C4-2B (cell line): ENCODE results near the gene FAM210B.
A peak's percentile ranks its signal among the peaks of the same experiment; 100 is the strongest.
"Not testable (repeated sequence)": the region's sequence is repeated elsewhere in the genome, so short reads cannot be mapped to it uniquely, and the experiment has no call there.

Source experiments
- H3K27ac ChIP-seq: fragments of 450-650 bp; 2 replicates; pipeline ENCODE4 v1.5.1; 2017
- ZFX ChIP-seq: fragments of 450-650 bp; IDR thresholded peaks from 2 replicates; pipeline ENCODE4 v1.6.1; 2017
- TF ChIP-seq, protein P1 (sequence below): fragments of 450-650 bp; conservative IDR thresholded peaks from 2 replicates; pipeline ENCODE4 v1.5.1; 2017; ENCODE audit warnings: mild to moderate bottlenecking

FAM210B gene

DNA sequence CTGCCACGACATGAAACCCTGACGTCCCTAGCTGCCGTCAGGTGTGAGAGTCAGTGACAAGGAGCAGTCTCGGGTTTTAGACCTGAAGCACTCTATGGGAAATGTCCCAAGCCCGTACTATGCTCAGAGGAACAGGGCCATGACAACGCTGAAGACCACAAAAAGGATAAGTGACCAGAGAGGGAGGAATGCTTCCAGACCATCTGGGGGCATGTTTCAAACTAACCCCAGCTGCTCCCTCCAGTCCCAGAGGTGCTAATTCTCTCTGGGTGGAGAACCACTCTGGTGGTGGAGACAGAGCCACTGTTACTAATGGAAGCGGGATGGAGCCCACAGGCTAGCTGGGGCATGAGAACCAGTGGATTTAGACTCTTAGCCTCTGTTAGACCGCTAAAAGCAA is 24.6 kb downstream of the FAM210B start:
- TF ChIP-seq, protein P1, sequence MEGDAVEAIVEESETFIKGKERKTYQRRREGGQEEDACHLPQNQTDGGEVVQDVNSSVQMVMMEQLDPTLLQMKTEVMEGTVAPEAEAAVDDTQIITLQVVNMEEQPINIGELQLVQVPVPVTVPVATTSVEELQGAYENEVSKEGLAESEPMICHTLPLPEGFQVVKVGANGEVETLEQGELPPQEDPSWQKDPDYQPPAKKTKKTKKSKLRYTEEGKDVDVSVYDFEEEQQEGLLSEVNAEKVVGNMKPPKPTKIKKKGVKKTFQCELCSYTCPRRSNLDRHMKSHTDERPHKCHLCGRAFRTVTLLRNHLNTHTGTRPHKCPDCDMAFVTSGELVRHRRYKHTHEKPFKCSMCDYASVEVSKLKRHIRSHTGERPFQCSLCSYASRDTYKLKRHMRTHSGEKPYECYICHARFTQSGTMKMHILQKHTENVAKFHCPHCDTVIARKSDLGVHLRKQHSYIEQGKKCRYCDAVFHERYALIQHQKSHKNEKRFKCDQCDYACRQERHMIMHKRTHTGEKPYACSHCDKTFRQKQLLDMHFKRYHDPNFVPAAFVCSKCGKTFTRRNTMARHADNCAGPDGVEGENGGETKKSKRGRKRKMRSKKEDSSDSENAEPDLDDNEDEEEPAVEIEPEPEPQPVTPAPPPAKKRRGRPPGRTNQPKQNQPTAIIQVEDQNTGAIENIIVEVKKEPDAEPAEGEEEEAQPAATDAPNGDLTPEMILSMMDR = no peak
- TF ChIP-seq ZFX = no peak
- H3K27ac ChIP-seq = no peak overlapping the region

DNA sequence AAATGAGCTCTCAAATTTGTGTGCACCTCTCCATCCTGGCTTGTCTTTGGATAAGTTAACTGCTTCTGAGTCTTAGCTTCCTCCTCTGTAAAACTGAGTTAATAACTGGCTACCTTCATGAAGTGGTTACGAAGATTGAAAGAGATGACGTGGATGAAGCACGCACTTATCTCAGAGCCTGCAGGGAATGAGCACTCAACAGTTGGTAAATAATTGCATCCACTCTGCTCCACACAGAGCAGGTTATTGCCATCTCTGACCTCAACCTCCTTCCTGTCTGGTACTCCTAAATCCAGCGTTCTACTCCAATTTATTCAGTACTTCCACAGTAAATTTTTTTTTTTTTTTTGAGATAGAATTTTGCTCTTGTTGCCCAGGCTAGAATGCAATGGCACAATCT is 26.4 kb downstream of the FAM210B start:
- TF ChIP-seq, protein P1 = no peak
- no peak for TF ChIP-seq ZFX
- no peak overlapping the region for H3K27ac ChIP-seq

DNA sequence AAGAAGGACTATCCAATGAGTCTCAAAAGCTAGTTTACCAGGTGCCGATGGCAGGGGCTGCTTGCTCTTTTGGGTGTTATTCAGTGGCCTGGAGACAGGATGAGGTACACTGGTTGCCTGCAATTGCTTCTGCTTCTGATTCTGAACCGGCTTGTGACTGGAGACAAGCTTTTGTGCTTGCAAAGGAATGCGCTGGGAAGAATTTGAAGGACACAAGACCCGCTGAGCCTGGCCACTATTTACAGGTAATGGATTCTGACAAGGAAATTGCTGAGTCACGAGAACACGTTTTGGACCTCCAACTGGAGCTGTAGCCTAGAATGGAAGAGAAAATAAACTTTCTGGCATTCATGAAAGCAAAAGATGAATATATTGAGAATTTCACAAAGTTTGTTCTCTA is 27.4 kb downstream of the FAM210B start:
- TF ChIP-seq, protein P1 = no peak
- TF ChIP-seq ZFX = no peak
- no peak overlapping the region for H3K27ac ChIP-seq

DNA sequence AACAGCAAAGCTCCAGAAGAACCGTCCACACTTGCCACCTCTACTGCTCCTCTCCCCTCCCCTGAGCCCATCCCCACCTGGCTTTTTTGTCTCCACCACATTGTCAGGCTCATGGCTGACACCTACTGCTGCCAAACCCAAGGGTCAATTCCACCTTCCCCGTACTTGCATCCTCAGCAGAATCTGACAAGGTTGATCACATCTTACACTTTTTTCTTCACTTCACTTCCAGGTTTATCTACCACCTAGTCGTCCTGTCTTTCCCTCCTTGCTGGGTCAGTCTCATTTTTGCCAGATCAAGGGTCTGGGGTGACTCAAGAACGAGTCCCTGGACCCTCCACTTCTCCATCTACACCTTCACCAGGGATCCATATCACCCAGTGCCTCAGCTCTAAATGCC is 30.1 kb downstream of the FAM210B start:
- TF ChIP-seq ZFX = no peak
- TF ChIP-seq, protein P1 = no peak
- no peak overlapping the region for H3K27ac ChIP-seq

DNA sequence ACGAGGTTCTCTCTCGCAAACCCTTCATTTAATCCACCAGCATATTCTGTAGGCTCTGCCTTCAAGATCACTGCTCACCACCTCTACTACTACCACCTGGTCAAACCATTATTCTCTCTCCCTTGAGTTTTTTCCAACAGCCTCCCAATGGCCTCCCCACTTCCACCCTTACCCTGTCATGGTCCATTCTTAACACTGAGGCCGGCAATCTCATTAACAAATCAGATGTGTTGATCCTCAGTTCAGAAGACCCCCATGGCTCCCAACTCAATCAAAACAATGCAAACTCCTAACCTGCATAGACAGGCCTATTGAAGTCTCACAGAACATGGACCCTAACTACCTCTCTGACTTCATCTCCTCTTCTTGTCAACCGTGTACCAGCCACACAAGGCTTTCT is 31.0 kb downstream of the FAM210B start:
- TF ChIP-seq, protein P1 = no peak
- TF ChIP-seq ZFX = no peak
- H3K27ac ChIP-seq = no peak overlapping the region

DNA sequence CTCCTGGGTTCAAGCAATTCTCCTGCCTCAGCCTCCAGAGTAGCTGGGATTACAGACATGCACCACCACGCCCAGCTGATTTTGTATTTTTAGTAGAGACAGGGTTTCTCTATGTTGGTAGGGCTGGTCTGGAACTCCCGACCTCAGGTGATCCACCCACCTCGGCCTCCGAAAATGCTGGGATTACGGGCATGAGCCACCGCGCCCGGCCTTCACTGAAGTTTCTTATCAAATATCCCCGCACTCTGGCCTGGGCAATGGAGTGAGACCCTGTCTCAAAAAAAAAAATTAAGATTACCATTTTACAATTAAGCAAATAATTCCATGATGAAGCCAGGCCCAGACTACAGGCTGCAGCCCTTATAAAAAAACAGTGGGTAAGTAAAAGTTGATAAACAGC is 31.6 kb downstream of the FAM210B start:
- H3K27ac ChIP-seq = not testable (repeated sequence)

DNA sequence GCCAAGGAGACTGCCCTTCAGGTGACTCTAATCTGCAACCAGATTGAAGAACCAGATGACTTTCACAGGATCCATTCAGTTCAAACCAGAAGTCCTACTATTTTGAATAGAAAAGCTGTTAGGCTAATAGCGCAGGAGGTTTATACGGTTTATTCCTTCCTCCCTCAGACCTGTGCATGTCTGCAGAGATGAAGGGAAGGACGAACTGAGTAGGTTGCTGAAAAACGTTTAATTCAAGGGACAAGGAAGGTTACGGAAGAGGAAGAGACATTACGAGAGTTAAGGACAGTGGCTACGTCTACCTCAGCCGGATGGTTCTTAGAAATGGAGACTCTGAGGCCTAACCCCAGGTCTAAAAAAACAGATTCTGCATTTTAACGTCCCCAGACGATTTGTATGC is 32.3 kb downstream of the FAM210B start:
- TF ChIP-seq ZFX = no peak
- TF ChIP-seq, protein P1 = no peak
- H3K27ac ChIP-seq = peak overlapping the region; percentile 90

DNA sequence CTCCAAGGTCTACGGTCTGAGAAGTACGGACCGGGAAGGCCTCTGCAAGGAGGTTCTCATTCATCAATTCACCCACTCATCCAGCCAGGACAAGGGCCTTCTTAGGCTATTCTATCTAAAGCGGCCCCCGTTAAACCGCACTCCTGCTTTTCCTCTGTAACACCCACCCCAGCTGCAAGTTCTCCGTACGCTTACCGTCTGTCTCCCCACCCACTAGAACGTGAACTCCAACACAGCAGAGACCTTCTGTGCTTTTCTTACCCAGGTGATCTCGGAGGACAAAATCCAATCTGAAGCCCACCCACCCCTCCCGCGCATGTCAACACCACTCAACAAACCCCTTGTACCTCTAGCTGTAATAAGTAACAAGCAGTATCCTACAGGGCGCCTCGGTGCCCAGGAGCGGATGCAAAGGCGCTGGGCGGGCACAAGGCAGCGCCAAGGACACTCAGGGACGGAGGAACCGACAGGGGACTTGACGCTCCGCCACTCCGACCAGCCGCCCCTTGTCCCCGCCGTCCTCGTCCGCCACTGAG is 32.9 kb downstream of the FAM210B start:
- 0 out of 2 replicates have a peak, but pooled peaks have one; percentile 6 for TF ChIP-seq ZFX
- TF ChIP-seq, protein P1 = no peak
- H3K27ac ChIP-seq = peak overlapping the region; percentile 90
